HG03439 (cell line): ENCODE results near the gene ZC3H7A.
"Not testable (repeated sequence)": the region's sequence is repeated elsewhere in the genome, so short reads cannot be mapped to it uniquely, and the experiment has no call there.

Experiments used
- ATAC-seq: cut with Tn5 transposase; IDR thresholded peaks from one replicate; pipeline ENCODE4 v1.9.1; 2021; ENCODE audit warnings: mild to moderate bottlenecking, moderate library complexity; ENCODE audit not compliant: unreplicated experiment

The ZC3H7A gene

DNA sequence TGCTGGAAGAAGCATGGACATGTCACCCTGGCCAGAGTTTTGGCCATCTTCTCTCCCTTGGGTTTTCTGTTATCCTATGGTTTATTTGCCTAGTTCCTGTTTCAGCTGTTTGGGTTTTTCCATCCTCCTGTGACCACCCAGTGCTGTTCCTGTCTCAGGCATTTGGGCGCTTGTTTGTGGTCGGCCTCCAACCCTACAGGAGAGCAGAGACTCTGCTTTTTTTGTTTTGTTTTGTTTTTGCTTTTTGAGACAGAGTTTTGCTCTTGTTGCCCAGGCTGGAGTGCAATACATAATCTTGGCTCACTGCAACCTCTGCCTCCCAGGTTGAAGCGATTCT, 3.3 kb upstream of the ZC3H7A start:
- ATAC-seq = no peak

DNA sequence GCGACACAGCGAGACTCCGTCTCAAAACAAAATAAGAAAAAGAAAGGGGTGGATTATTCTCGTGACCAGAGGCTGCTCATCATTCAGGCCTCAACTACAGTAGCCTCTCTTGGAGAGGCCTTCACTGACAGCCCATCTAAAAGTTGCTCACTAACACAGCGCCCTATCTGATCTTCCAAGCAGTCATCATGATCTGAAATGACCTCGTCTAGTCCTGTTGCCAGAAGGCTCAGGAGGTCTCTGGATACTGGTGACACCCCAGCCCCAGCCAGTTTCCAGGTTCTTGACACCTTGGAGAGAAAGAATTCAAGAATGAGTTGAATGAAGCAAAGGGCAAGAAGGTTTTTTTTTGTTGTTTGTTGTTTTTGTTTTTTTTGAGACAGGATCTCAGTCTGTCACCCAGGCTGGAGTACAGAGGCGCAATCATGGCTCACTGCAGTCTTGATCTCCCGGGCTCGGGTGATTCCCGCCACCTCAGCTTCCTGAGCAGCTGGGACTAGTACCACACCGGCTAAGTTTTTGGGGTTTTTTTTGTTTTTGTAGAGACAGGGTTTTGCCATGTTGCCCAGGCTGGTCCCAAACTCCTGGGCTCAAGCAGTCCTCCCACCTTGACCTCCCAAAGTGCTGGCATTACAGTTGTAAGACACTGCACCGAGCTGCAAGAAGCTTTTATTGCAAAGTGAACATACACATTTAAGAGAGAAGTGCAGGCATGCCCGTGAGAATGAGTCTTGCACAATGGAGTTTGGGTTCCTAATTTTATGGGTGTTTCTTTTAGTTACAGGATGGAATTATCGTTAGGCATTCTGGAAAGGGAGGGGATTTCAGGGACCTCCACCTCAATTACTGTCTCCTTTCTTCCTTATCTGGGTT, 2.7 kb upstream of the ZC3H7A start:
- ATAC-seq = no peak

DNA sequence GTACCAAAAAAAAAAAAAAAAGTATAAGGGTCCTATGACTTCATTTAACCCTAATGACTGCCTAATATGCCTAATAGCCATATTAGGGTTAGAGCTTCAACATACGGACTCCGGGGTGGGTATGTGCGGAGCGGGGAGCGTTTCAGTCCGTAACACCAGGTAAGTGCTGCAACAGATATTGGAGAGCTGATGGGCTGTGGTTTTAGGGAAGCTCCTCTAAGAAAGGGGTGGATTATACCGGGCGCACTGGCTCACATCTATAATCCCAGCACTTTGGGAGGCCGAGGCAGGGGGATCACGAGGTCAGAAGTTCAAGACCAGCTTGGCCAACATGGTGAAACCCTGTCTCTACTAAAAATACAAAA, 1.9 kb upstream of the ZC3H7A start:
- no peak for ATAC-seq

DNA sequence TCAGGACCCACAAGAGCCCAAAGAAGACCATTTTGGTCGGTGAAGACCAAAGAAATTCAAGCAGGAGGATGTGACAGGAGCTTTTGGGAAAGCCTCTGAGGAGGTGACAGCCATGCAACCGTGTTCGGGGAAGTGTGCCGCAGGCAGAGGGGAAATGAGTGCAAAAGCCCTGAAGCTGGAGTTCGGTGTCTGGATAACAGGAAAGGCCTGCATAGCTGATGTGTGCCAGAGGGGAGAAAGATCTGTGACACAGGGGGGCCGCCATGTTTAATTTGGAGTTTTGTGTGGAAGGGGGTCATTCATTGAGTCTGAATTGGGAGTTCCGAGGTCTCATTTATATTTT, 870 bp upstream of the ZC3H7A start:
- peak; percentile 1 for ATAC-seq

DNA sequence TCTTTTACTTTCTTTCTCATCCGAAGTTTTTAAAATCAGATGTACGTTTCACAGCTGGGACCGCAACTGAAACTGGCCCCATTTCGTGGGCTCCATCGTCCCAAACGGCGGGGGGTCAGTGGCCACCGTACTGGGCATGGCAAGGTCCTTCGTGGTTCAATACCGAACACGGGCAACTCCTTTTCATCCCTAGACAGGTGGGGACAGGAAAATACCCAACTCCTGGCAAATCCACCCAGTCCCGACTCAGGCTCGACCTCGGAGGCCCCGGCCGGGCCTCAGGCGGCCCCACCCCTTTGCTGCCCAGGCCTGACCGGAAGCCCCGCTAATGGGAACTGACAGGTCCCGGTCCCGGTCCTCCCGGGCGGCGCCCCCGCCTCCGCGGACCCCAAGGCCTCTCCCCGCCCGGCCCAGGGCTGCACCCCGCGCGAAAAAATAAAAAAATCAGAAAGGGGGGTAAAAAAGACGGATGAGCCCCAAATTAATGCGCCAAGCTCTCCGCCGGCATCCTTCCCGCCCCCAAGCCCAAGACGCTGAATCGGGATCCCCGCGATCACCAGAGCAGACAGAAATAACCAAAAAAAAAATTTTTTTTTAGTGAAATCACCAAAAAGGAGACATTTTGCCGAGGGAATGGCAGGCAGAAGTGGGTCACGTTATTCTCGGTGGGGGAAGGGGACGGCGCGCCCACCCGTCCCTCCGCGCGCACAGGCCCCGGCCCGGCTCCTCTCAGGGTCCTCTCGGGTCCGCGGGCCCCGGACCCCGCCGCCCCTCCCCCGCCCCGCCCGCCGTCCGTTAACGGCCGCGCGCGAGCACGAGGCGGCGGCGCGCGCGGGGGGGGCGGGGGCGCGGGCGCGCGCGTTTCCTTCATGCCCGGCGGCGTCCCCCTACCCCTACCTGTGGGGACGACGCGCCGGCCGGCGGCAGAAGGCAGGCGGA, 562 bp downstream of the ZC3H7A start:
- peak; percentile 13 for ATAC-seq

DNA sequence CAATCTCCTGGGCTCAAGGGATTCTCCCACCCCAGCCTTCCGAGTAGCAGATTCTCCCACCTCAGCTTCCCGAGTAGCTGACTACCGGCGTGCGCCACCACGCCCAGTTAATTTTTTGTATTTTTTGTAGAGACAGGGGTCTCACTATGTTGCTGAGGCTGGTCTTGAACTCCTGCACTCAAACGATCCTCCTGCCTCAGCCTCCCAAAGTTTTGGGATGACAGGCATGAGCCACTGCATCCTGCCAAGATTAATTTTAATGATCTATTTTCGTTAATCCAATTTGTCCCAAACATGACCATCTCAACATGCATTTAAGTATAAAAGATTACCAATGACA, 1.2 kb downstream of the ZC3H7A start:
- ATAC-seq = no peak

DNA sequence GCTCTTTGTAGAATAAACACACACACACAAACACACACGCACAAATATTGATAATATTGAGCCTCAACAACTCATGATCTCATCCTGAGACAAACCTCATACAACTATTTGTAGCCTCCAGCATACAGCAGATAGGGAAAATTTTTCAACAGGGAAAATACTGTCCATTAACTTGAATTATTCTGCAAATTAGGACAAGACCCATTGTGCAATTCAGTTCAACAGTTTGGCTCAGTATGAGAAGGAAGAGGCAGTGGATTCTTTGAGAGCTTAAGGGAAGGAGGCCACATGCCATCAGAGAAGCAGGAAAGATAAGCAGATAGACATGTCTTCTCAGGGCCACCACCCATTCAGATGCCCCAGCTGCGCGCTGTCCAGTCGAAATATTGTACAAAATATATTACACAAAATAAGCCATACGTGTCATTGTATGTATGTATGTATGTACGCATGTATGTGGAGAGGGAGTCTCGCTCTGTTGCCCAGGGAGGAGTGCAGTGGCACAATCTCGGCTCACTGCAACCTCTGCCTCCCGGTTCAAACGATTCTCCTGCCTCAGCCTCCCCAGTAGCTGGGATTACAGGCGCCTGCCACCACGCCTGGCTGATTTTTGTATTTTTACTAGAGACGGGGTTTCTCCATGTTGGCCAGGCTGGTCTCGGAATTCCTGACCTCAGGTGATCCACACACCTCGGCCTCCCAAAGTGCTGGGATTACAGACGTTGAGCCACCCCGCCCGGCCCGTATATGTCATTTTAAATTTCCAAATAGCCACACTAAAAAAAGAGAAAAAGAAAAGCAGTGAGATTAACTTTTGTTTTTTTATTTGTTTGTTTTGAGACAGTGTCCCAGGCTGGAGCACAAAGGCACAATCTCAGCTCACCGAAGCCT, 1.8 kb downstream of the ZC3H7A start:
- no peak for ATAC-seq

DNA sequence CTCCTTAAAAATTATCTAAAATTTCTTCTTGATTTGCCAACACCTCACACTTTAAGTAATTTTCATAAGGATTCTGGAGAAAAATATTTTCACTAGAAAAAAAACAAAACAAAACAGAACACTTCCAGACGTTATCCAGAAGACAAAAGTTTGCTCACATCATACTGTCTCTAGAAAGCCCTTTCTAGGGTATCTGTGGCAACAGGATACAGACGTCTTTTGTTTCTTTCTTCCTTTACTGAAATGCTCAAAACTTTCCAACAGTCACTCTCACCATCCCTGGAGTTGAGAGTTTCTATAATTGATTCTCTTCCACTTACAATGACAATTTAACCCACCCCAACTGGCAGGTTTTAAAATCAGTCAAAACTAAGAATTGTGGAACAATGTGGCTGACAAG, 2.6 kb downstream of the ZC3H7A start:
- ATAC-seq = no peak

DNA sequence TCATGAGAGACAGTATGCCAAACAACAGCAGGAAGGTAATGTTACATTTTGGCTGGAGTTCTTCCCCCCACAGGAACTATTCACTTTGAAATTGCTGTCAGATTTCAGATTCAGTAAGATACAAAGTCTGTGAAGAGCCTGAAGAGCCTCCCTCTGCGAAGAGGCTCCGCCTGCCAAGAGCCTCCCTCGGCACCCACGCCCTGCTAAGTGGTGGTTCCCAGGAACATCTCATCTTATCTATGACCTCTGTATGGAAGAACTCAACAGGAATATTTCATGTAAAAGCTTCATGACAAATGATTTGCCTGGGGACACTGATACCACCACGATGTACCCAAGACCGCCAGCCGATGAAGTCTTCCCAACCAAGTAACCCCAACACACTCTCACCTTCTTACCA, 3.2 kb downstream of the ZC3H7A start:
- no peak for ATAC-seq

DNA sequence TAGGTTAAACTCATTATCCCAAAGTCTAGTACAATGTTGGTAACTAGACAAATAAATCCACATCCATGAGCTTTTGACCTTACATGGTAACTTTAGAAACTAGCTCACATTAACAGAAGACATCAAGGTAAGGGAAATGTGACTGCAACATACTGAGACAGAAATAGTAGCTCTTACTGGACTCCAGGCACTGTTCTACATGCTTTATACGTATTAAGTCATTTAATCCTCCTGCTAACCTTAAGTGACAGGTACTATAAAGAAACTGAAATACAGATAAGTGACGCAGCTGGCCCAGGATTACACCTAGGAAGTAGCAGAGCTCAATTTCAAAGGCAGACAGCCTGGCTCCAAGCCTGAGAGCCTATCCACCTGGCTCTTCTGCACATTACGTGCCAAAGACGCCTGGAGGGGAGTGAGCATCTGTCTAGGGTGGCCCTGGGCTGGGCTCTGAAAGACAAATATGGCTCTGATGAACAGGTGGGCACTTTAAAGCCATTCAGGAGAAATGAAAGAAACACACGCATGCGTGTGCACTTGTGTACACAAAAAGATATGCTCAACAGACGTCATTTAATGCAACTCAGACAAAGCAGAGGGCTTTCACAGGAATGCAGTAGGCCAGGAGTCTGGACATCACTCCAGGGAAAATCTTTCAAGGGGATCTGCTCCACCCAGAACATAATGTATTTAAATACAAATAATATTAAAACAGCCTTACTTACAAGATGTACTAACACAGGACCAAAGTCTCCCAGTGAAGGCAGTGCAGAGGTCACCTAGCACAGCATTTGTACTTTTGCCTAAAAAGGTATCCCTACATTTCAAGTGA, 4.4 kb downstream of the ZC3H7A start:
- ATAC-seq = no peak

DNA sequence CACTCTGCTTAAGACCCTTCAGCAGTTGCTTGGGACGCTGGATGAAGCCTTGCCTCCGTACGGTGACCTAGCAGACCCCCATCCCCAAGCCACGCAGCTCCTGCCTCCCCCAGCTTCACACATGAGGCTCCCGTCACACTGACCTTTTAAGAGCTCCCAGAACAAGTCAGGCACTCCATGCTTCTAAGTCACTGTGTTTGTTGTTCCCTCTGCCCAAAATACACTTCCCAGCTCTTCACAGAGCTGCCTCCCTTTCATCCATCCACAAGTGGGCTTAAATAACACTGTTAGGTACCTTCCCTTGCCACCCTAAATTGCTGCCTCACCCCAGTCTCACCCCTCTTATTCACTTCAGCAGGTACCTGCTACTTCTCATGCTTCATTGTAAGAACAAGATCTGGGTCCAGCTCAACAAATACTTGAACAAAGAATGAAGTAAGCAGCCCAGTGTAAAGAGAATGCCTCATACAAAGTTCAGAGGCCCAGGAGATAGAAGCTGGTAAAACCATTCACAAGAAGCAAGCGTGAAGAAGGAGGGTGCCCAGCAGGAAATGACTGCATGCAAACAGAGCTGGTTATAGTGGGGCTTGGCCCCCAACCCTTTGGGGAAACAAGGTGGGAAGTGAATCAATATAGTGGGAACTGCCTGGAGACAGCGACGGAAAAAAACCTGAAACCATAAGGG, 5.8 kb downstream of the ZC3H7A start:
- no peak for ATAC-seq

DNA sequence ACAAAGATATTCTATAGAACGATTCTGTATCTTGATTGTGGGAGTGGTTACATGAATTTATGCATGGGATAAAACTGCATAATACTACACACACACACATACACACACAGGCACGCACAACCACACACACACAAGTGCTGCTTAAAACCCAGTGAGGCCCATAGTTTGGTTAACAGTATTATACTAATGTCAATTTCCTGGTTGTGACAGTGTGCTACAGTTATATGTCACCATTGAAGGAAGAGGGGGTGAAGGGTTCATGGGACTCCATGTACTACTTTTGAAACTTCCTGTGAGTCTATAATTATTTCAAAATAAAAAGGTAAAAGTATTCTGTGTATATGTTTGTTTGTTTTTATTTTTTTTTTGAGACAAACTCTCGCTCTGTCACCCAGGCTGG, 8.1 kb downstream of the ZC3H7A start:
- ATAC-seq = no peak

DNA sequence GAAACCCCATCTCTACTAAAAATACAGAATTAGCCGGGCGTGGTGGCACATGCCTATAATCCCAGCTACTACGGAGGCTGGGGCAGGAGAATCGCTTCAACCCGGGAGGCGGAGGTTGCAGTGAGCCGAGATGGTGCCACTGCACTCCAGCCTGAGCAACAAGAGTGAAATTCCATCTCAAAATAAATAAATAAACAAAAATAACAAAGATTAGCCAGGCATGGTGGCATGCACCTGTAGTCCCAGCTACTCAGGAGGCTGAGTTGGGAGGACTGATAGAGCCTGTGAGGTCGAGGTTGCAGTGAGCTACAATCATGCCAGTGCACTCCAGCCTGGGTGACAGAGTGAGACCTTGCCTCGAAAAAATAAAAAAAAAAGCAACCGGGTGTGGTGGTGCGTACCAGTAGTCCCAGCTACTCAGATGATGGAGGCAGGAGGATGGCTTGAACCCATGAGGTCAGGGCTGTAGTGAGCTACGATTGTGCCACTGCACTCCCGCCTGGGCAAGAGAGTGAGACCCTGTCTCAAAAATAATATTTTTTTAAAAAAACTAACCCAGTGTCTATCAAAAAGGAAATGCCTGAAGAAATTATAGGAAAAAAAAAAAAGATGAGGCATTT, 12.0 kb downstream of the ZC3H7A start:
- not testable (repeated sequence) for ATAC-seq

DNA sequence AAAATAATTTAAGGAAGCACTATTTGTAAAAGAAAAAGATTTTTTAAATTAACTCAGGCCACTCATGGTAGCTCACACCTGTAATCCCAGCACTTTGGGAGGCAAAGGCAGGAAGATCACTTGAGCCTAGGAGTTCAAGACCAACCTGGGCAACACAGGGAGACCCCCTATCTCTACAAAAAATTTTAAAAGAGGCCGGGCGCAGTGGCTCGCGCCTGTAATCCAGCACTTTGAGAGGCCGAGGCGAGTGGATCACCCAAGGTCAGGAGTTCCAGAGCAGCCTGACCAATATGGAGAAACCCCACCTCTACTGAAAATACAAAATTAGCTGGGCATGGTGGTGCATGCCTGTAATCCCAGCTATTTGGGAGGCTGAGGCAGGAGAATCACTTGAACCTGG, 12.7 kb downstream of the ZC3H7A start:
- not testable (repeated sequence) for ATAC-seq

DNA sequence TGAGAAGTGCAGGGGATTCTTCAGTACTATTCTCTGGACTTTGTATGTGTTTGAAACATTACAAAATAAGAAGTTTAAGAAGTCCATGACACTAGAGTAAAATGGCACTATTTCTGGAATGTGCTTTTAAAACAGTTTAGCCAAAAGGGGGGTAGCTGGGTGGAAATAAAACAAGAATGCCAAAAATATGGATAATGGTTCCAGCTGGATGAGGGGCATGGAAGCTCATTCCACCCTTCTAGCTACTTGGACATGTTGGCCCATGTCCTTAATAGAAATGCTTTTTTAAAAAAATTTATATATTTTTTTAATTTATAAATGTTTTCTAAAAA, 13.1 kb downstream of the ZC3H7A start:
- no peak for ATAC-seq

DNA sequence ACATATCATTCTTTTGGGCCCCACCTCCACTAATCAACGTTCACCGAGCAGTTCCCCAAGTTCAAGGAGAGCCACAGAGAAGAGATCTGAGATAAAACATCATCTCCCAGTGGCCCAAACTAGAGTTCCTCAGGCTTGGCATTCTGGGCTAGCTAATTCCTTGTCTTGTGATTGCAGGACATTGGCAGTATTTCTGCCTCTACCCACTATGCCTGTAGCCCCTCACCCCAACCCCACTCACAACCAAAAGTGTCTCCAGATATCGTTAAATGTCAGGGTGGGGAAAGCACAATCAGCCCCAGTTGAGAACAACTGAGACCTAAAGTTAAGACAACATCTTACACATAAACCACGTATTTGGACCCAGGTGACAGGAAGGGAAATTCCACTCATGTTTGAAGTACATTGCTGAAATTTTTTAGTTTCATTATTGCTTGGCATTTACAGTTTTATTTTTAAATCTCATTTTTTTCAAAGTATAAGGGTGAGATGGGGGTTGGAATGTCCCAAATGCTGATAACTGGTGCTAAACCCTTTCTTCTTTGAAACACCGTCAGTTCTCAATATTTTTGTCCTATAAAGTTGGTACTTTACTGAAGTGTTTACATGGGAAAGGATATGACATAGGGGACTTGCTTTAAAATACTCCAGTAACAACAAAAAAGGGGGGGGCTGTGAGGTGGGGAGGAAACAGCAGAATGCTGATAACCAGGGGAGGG, 13.6 kb downstream of the ZC3H7A start:
- ATAC-seq = peak; percentile 56

DNA sequence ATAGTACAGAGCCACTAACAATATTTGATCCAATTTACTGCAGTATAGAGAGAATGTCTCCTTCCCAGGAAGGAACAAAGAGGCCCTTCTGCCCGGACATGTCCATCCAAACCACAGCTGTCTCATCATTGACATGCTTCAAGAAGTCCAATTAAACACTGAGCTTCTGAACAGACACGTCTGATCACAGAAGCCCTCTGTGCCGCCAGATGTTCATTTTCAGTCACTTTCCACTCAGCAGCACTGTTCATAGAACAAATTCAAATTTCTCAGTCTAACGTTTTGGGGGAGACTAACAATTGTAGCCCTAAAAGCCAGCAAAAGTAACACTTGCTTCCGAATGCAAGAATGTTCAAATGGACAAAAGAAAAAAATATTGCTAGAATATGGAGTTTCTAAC, 15.3 kb downstream of the ZC3H7A start:
- ATAC-seq = no peak

DNA sequence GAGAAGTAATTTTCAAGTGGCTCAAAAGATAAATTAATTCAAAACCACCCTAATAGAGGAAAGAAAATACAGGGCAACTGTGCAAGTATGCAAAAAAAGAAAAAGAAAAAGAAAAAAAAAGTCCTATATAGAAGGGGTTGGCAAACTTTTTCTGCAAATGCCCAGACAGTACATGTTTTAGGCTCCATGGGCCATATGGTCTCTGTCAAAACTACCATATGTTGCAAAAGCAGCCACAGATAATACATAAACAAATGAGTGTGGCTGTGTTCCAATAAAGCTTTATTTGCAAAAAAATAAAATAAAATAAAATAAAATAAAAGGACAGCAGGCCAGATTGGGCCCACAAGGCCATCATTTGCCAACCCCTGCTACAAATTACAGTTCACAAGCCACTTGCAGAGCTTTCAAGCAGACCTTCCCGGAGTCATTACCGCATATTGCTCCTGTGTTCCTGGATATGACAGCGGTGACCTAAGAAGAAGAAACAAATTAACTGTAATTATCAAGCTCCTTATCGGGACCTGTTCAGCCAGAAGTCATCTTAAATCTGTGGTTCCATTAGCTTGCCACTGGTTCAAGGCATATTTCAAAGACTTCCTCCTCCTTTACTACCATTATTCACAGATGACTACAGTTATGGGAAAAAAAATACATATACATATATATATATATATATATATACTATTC, 15.9 kb downstream of the ZC3H7A start:
- no peak for ATAC-seq
